Progenitor cell of endocrine pancreas (in vitro differentiated cells): Measurements from ENCODE around the gene TRAF6. TPM values are rescaled to one million over a fixed set of nuclear protein-coding genes. Genes with fewer than 3 reads are reported as not detected.
"Not testable (repeated sequence)": the region's sequence is repeated elsewhere in the genome, so short reads cannot be mapped to it uniquely, and the experiment has no call there.

Experiments used
- DNase-seq: peaks from one replicate; pipeline ENCODE4 v3.0.0; 2021; ENCODE audit warnings: low spot score; ENCODE audit not compliant: unreplicated experiment
- H3K27ac Mint-ChIP-seq: 2 replicates; pipeline ENCODE4 v1.8.0; 2021; ENCODE audit warnings: mild to moderate bottlenecking, moderate library complexity, mixed read lengths
- H3K27me3 Mint-ChIP-seq: 2 replicates; pipeline ENCODE4 v1.8.0; 2021; ENCODE audit warnings: mixed read lengths
- H3K36me3 Mint-ChIP-seq: 2 replicates; pipeline ENCODE4 v1.8.0; 2022; ENCODE audit warnings: mixed read lengths; ENCODE audit not compliant: insufficient read depth
- H3K4me1 Mint-ChIP-seq: 2 replicates; pipeline ENCODE4 v1.8.0; 2021; ENCODE audit warnings: low read depth, mixed read lengths
- H3K4me3 Mint-ChIP-seq: 2 replicates; pipeline ENCODE4 v1.8.0; 2021; ENCODE audit warnings: low read depth, mild to moderate bottlenecking, moderate library complexity, mixed read lengths
- H3K9me3 Mint-ChIP-seq: 2 replicates; pipeline ENCODE4 v1.8.0; 2021; ENCODE audit warnings: low read depth, mixed read lengths
- CTCF ChIP-seq: fragments of 200-600 bp; sonication (generic); IDR thresholded peaks from one replicate; pipeline ENCODE4 v1.5.0; 2021; ENCODE audit warnings: antibody characterized with exemption, mild to moderate bottlenecking; ENCODE audit not compliant: unreplicated experiment
- total RNA-seq: library from RNA; stranded (reverse); gene quantifications from 2 replicates; pipeline ENCODE4 v1.2.1, GENCODE V29; 2021

Gene TRAF6
- total RNA-seq, 1 donor from 2014 or later = 15.1 TPM

- Mint-ChIP-seq H3K27me3 (no peaks in the 10 kb centered on the region), H3K27ac (no peak overlapping the region), H3K36me3 (peaks cover 20% of the 10 kb centered on the region), H3K4me1 (no peaks in the 10 kb centered on the region), H3K4me3 (no peak overlapping the region), H3K9me3 (no peaks in the 10 kb centered on the region)
- TF ChIP-seq CTCF = peak; percentile 79
- no peak for DNase-seq
Observed at GRCh38 chr11:36492724-36493304, 17.3 kb downstream of the TRAF6 start.

- no peaks in the 10 kb centered on the region for H3K27me3 Mint-ChIP-seq
- DNase-seq = no peak
- no peak for TF ChIP-seq CTCF
- peaks cover 16% of the 10 kb centered on the region for H3K36me3 Mint-ChIP-seq
- H3K9me3 Mint-ChIP-seq = no peaks in the 10 kb centered on the region
- no peak overlapping the region for H3K4me3 Mint-ChIP-seq
- no peak overlapping the region for H3K27ac Mint-ChIP-seq
- H3K4me1 Mint-ChIP-seq = no peaks in the 10 kb centered on the region
Observed at GRCh38 chr11:36490026-36490806, 19.9 kb downstream of the TRAF6 start.

- Mint-ChIP-seq H3K9me3 (no peaks in the 10 kb centered on the region), H3K4me3 (no peak overlapping the region), H3K4me1 (no peaks in the 10 kb centered on the region), H3K27ac (no peak overlapping the region), H3K36me3 (peaks cover 24% of the 10 kb centered on the region), H3K27me3 (no peaks in the 10 kb centered on the region)
- TF ChIP-seq CTCF = no peak
- no peak for DNase-seq
Observed at GRCh38 chr11:36488096-36488495, 22.0 kb downstream of the TRAF6 start.

GRCh38 chr11:36487619-36488018 is 22.5 kb downstream of the TRAF6 start:
- no peak for TF ChIP-seq CTCF
- H3K36me3 Mint-ChIP-seq = peaks cover 25% of the 10 kb centered on the region
- no peak overlapping the region for H3K4me3 Mint-ChIP-seq
- DNase-seq = no peak
- H3K4me1 Mint-ChIP-seq = no peaks in the 10 kb centered on the region
- no peak overlapping the region for H3K27ac Mint-ChIP-seq
- no peaks in the 10 kb centered on the region for H3K9me3 Mint-ChIP-seq
- no peaks in the 10 kb centered on the region for H3K27me3 Mint-ChIP-seq

GRCh38 chr11:36485298-36486002 is 24.6 kb downstream of the TRAF6 start:
- no peaks in the 10 kb centered on the region for H3K9me3 Mint-ChIP-seq

GRCh38 chr11:36483042-36483441 is 27.0 kb downstream of the TRAF6 start:
- not testable (repeated sequence) for H3K27me3 Mint-ChIP-seq, H3K4me3 Mint-ChIP-seq, H3K36me3 Mint-ChIP-seq, H3K9me3 Mint-ChIP-seq, DNase-seq, H3K27ac Mint-ChIP-seq, H3K4me1 Mint-ChIP-seq

More at GRCh38 chr11:36485298-36486002, 24.6 kb downstream of the TRAF6 start:
- no peak for DNase-seq
- Mint-ChIP-seq H3K27ac (no peak overlapping the region), H3K36me3 (peaks cover 15% of the 10 kb centered on the region), H3K4me1 (no peaks in the 10 kb centered on the region), H3K4me3 (no peak overlapping the region), H3K27me3 (no peaks in the 10 kb centered on the region)
- no peak for TF ChIP-seq CTCF
